ENCODE data around the gene ACTN2.
A peak's percentile ranks its signal among the peaks of the same experiment; 100 is the strongest.

The ACTN2 gene

DNA sequence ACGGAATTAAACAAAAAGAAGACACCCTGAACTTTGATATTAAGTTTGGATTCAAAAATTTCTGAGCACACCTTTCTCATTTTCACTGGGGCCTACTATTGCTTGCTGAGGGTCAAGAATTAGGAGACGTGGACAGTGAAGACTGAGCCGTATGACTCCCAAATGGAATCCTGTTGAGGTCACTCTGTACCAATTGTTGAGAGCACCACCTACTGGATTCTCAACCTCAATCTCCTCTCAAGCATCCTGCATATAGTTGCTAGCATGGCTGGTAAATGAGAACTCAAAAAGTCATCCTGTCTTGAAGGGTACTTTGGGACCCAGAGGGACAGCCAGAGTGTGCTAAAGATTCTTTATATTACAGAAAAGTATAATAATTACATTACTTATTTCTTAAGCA, 88.6 kb downstream of the ACTN2 start:
- H3K27ac Mint-ChIP-seq = no peak overlapping the region
- ATAC-seq (replicated peaks) (no peak), DNase-seq (no peak)
- H3K27me3 Mint-ChIP-seq = peaks cover 64 to 77% of the 10 kb centered on the region in 2 donors
- peaks cover 7 to 11% of the 10 kb centered on the region in 2 donors for H3K9me3 Mint-ChIP-seq
- H3K4me3 Mint-ChIP-seq = no peak overlapping the region
- no peaks in the 10 kb centered on the region for H3K4me1 Mint-ChIP-seq (ENCODE audit: low read depth in 2 of 2)
- no peaks in the 10 kb centered on the region for H3K36me3 Mint-ChIP-seq (ENCODE audit: insufficient read depth)

DNA sequence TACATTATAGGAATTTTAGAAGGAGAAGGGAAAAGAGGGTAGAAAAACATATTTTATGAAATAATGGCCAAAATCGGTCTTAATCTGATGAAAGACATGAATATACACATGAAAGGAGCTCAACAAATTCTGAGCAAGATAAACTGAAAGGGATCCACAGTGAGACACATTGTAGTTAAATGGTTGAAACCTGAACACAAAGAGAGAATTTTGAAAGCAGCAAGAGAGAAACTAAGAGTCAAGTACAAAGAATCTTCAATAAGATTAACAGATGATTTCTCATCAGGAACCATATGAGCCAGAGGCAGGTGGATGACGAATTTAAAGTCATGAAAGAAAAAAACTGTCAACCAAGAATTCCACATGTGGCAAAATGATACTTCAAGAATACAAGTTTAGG, 93.0 kb downstream of the ACTN2 start:
- no peak for DNase-seq
- no peak for ATAC-seq (replicated peaks)
- Mint-ChIP-seq H3K4me1 (ENCODE audit: low read depth in 2 of 2) (no peaks in the 10 kb centered on the region), H3K4me3 (no peak overlapping the region), H3K27me3 (peaks cover 48 to 50% of the 10 kb centered on the region in 2 donors), H3K27ac (no peak overlapping the region), H3K36me3 (ENCODE audit: insufficient read depth) (no peaks in the 10 kb centered on the region), H3K9me3 (peaks cover 7 to 11% of the 10 kb centered on the region in 2 donors)

DNA sequence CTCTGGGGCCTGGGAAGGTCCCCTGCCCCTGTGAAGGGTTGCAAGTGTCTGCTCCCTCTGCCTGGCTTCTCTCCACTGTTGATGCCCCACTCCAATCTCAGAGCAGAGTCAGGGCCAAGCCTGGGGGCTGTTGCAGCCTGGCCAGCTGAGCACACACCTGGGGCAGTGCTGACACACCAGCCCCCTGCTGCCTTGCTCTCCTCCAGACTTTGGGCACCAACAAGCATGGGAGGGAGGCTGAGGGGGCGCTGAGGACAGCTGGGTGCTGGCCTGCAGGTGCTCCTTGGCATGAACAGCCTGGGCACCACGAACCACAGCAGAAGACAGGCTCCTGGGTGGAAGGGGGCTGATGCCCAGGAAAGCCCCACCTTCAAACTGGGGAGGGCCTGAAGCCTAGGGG, 99.2 kb downstream of the ACTN2 start:
- no peak overlapping the region for H3K27ac Mint-ChIP-seq
- H3K4me1 Mint-ChIP-seq (ENCODE audit: low read depth in 2 of 2) = no peaks in the 10 kb centered on the region
- no peaks in the 10 kb centered on the region for H3K9me3 Mint-ChIP-seq
- ATAC-seq (replicated peaks) (no peak), DNase-seq (no peak)
- H3K27me3 Mint-ChIP-seq = peaks cover 16 to 18% of the 10 kb centered on the region in 2 donors
- no peak overlapping the region for H3K4me3 Mint-ChIP-seq
- no peaks in the 10 kb centered on the region for H3K36me3 Mint-ChIP-seq (ENCODE audit: insufficient read depth)

DNA sequence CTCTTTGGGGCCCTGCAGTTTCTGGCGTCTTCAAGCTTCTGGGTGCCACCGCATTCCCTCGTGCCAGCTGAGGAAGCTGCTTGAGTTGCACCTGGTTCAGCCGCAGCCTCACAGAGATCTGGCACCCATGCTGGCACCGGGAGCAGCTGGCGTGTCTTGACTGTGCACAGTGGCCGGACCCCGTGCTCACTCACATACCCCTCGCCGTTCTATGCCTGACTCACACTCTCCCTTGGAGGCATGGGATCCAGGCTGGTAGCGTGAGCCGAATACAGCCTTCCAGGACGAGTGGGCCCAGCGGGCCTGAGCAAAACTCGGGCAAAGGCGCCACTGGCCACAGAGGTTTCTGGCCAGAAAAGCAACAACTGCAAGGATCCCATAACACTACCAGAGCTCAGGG, 100.2 kb downstream of the ACTN2 start:
- Mint-ChIP-seq H3K4me3 (no peak overlapping the region), H3K27me3 (peaks cover 12 to 18% of the 10 kb centered on the region in 2 donors), H3K4me1 (ENCODE audit: low read depth in 2 of 2) (no peaks in the 10 kb centered on the region), H3K9me3 (no peaks in the 10 kb centered on the region), H3K36me3 (ENCODE audit: insufficient read depth) (no peaks in the 10 kb centered on the region), H3K27ac (no peak overlapping the region)
- no peak for ATAC-seq (replicated peaks)
- no peak for DNase-seq

DNA sequence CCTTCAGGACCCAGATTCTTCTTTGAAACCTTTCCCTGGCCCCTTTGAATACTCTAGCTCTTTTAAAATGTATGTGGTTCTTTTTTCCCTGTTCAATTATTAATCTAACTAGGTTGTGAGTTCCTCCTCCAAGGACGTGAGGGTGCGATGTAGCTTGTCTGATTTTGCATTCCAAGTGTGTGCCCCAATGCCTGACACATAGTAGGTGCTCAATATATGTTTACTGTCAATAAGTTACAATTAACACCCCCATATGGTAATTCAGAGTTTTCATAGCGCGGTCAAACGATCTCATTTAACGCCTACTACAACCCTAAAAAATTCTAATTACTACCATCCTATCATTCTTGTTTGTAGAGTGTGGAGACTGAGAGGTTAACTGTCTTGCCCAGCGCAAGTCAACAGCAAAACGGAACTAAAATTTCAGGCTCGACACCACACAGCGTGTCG, 108.3 kb downstream of the ACTN2 start:
- H3K9me3 Mint-ChIP-seq = no peaks in the 10 kb centered on the region
- DNase-seq (no peak), ATAC-seq (replicated peaks) (peak; percentile 16)
- peak overlapping the region; percentile 93 to 99 for H3K4me3 Mint-ChIP-seq
- peaks cover 22 to 28% of the 10 kb centered on the region in 2 donors for H3K4me1 Mint-ChIP-seq (ENCODE audit: low read depth in 2 of 2)
- H3K27ac Mint-ChIP-seq = peak overlapping the region; percentile 99
- peaks cover 18% of the 10 kb centered on the region for H3K36me3 Mint-ChIP-seq (ENCODE audit: insufficient read depth)
- peaks cover 0 to 1% of the 10 kb centered on the region in 2 donors for H3K27me3 Mint-ChIP-seq

DNA sequence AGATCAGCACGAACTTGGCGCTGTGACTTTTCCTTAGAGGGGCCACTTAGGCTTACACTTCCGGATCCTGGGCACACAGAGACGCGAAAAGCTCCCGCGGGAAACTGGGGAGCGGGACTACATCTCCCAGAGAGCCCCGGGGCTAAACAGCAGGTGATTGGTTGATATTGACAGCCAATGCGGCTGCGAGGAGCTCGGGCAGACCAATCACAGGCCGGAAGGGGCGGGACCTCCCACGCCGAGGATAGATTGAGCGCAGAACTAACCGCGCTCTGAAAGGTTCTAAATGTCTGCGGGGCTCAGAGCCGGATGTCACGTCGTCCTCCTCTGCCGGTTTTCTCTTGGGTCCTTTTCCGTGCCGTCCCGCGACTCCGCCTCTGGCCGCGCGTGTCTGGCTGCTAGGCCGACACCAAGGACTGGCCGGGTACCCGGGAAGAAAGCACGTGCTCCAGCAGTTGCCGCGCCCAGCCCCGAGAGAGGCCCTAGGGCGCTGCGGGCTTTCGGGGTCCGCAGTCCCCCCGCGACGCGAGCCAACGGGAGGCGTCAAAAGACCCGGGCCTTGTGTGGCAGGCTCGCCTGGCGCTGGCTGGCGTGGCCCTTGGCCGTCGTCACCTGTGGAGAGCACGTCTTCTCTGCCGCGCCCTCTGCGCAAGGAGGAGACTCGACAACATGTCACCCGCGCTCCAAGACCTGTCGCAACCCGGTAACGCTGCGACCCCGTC, 108.9 kb downstream of the ACTN2 start, which contains the start of gene MTR:
TSS of gene MTR (plus strand) at position 258 of the 722 bp plus-strand sequence. CDS start at position 670, 412 bp downstream.
- Mint-ChIP-seq H3K27me3 (no peaks in the 10 kb centered on the region), H3K36me3 (ENCODE audit: insufficient read depth) (peaks cover 18% of the 10 kb centered on the region), H3K9me3 (no peaks in the 10 kb centered on the region), H3K4me1 (ENCODE audit: low read depth in 2 of 2) (peaks cover 26 to 33% of the 10 kb centered on the region in 2 donors), H3K27ac (peak within 1 kb of the TSS; percentile 99), H3K4me3 (peak within 1 kb of the TSS; percentile 93 to 99)
- DNase-seq (peak; percentile 93 to 96 (median 95)), ATAC-seq (replicated peaks) (peak; percentile 87)

DNA sequence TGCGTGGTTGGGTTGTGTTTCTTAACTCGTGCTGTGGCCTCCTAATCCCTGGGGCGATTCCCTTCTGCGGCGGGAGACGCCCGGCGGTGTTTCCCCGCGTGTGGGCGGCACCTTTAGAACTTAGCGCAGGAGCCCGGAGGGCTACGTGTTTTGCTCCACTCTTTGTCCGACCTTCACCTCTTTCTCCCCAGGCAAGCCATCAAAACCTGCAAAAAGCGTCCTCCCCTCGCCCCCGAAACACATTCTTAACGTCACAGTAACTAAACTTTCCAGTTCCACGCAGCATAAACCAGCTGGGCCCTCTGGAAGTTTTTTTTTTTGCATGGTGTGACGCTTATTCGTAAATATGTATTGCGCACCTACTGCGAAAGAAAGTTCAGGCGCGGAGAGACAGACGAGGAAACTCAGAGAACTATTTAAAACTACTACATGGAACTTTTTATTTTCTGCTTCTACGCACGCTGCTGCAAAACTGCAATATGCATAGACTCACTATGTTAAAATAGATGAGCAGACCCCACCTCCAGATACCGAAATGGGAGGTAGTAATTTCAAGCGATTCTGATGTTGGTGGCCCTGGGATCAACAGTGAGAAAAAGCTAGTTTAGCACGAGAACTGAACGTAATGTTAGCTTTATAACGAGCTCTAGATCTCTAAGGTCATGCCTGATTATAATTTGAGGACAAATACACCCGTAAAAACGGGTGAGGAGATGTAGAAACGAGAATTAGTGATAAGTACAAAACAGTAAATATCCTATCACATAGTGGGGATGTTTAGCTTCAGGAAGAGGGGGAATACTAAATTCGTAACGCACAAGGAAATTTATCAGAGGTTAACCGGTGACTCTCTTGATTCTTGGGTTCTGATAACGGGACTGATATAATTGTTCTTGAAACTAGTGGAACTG, 109.7 kb downstream of the ACTN2 start:
- DNase-seq (peak in 1 of 3 experiments; percentile 70), ATAC-seq (replicated peaks) (peak; percentile 12)
- H3K4me3 Mint-ChIP-seq = peak overlapping the region; percentile 93 to 99
- no peaks in the 10 kb centered on the region for H3K9me3 Mint-ChIP-seq
- no peaks in the 10 kb centered on the region for H3K27me3 Mint-ChIP-seq
- peaks cover 18% of the 10 kb centered on the region for H3K36me3 Mint-ChIP-seq (ENCODE audit: insufficient read depth)
- H3K27ac Mint-ChIP-seq = peak overlapping the region; percentile 99
- H3K4me1 Mint-ChIP-seq (ENCODE audit: low read depth in 2 of 2) = peaks cover 31 to 40% of the 10 kb centered on the region in 2 donors

DNA sequence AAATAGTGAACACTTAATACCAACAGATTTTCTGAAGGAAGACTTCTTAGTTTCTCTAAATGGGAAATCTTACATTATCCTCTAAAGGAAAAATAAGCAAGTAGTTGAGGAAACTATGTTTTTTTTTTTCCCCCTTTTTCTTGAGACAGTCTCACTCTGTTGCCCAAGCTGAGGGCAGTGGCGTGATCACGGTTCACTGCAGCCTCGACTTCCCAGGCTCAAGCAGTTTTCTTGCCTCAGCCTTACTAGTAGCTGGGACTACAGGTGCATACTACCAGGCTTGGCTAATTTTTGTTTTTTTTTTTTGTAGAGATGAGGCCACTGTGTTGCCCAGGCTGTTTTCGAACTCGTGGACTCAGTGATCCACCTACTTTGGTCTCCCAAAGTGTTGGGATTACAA, 112.7 kb downstream of the ACTN2 start:
- ATAC-seq (replicated peaks) = no peak

DNA sequence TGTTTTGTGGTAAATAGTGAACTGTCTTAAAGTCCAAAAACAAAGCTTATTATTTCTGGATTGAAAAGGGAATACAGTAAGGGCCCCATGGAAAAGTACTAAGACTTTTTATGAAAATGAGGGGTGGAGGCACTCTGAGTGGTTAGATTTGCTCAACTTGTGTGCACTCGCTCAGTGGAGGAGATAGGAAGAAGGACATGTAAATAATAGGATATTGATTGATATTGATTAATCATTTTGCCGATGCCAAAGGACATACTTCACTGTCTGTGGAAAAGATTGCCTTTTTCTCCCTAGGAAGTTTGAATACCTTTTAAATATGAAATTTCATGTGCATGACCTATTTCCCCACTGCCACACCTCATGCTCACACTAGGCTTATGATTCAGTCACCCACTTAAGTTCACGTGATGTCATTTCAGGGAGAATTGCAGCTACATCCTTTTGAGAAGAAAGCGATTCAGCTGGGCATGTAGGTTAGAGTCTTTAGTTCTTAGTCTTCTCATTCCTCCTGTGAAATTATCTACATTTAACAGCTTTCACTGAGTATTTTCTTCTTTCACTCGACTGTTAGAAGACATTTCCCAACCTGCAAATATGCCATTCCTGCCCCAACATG, 113.8 kb downstream of the ACTN2 start:
- Mint-ChIP-seq H3K9me3 (no peaks in the 10 kb centered on the region), H3K27me3 (no peaks in the 10 kb centered on the region), H3K27ac (no peak overlapping the region), H3K36me3 (ENCODE audit: insufficient read depth) (peaks cover 22% of the 10 kb centered on the region), H3K4me1 (ENCODE audit: low read depth in 2 of 2) (peaks cover 47 to 54% of the 10 kb centered on the region in 2 donors), H3K4me3 (no peak overlapping the region)
- ATAC-seq (replicated peaks) = no peak
- DNase-seq = no peak

More for the DNA sequence above, 112.7 kb downstream of the ACTN2 start:
- Mint-ChIP-seq H3K27me3 (no peaks in the 10 kb centered on the region), H3K4me1 (ENCODE audit: low read depth in 2 of 2) (peaks cover 47 to 56% of the 10 kb centered on the region in 2 donors), H3K9me3 (no peaks in the 10 kb centered on the region), H3K36me3 (ENCODE audit: insufficient read depth) (peaks cover 21% of the 10 kb centered on the region), H3K27ac (no peak overlapping the region), H3K4me3 (no peak overlapping the region)
- DNase-seq = no peak

DNA sequence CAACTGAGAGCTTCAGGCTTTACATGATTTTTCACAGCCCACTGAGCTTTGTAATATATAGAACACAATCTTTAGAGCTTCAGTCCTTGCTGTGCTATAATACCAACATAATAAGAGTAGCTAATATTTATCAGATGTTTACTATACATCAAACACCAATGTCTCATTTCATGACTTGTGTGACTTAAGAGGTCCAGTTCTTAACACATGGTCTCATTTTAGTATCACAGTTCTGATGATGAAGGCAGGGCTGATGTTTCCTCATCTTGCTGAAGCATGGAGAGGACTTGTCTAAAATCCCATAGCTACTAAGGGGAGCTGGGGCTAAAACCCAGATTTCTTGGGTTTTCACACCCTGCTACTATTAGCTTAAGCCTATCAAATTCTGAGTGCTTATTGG, 114.3 kb downstream of the ACTN2 start:
- ATAC-seq (replicated peaks) = no peak
- H3K36me3 Mint-ChIP-seq (ENCODE audit: insufficient read depth) = peaks cover 17% of the 10 kb centered on the region
- no peaks in the 10 kb centered on the region for H3K27me3 Mint-ChIP-seq
- H3K4me3 Mint-ChIP-seq = no peak overlapping the region
- peaks cover 49 to 54% of the 10 kb centered on the region in 2 donors for H3K4me1 Mint-ChIP-seq (ENCODE audit: low read depth in 2 of 2)
- DNase-seq = no peak
- H3K27ac Mint-ChIP-seq = no peak overlapping the region
- no peaks in the 10 kb centered on the region for H3K9me3 Mint-ChIP-seq

DNA sequence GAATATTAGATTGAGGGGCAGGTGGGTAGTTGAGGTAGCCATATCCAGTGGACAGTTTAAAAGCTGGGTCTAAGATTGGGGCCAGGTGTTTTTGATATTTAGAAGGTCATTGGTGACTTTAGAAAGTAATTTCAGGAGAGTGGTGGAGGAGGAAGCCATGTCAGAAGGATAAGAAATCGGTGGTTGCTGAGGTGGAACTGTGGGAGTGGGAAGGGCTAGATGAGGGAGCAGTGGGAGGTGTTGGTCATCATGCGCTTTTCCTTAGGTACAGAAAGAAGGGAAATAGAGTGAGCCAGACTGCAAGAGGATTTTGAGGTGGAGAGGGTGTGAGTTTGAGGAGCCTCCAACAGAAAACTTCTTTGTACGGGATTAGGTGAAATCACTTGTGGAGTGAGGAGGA, 116.0 kb downstream of the ACTN2 start:
- ATAC-seq (replicated peaks) (no peak), DNase-seq (no peak)
- H3K4me3 Mint-ChIP-seq = no peak overlapping the region
- H3K27me3 Mint-ChIP-seq = no peaks in the 10 kb centered on the region
- H3K4me1 Mint-ChIP-seq (ENCODE audit: low read depth in 2 of 2) = peaks cover 36 to 39% of the 10 kb centered on the region in 2 donors
- peaks cover 13% of the 10 kb centered on the region for H3K36me3 Mint-ChIP-seq (ENCODE audit: insufficient read depth)
- H3K27ac Mint-ChIP-seq = peak overlapping the region; percentile 19 to 21
- no peaks in the 10 kb centered on the region for H3K9me3 Mint-ChIP-seq

DNA sequence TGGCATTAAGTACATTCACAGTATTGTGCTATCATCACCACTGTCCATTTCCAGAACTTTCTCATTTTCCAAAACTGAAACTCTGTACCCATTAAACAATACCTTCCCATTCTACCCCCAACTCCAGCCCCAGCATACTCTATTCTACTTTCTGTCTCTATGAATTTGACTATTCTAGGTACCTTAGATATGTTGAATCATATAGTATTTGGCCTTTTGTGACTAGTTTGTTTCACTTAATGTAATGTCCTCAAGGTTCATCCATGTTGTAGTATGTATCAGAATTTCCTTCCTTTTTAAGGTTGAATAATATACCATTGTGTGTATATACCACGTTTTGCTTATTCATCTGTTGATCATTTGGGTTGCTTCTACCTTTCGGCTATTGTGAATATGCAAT, 120.3 kb downstream of the ACTN2 start:
- Mint-ChIP-seq H3K27ac (no peak overlapping the region), H3K27me3 (no peaks in the 10 kb centered on the region), H3K9me3 (no peaks in the 10 kb centered on the region), H3K4me3 (no peak overlapping the region), H3K36me3 (ENCODE audit: insufficient read depth) (peaks cover 32% of the 10 kb centered on the region), H3K4me1 (ENCODE audit: low read depth in 2 of 2) (peaks cover 17 to 19% of the 10 kb centered on the region in 2 donors)
- ATAC-seq (replicated peaks) (no peak), DNase-seq (no peak)

DNA sequence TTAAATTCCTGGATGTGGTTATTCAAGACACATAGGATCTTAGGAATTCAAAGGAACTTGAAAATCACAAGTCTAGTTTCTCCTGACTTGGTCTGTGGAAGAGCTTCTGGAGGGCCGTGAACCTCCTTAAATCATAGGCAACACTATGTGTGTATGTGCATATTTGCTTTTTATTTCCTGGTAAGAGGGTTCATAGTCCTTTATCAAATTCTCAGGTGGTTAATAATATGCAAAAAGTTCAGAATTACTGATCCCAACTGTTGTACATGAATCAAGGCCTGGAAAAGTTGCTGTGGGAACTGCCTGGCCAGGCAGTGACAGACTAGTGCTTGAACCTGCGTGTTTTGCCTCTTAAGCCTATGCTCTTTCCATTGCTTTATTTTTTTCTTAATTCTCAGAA, 121.7 kb downstream of the ACTN2 start:
- no peak for ATAC-seq (replicated peaks)
- Mint-ChIP-seq H3K9me3 (no peaks in the 10 kb centered on the region), H3K4me1 (ENCODE audit: low read depth in 2 of 2) (peaks cover 5 to 7% of the 10 kb centered on the region in 2 donors), H3K27ac (no peak overlapping the region), H3K4me3 (no peak overlapping the region), H3K27me3 (no peaks in the 10 kb centered on the region), H3K36me3 (ENCODE audit: insufficient read depth) (peaks cover 39% of the 10 kb centered on the region)
- DNase-seq = no peak
